H1 (cell line): Measurements from ENCODE around the gene STK39. TPM values are rescaled to one million over a fixed set of nuclear protein-coding genes. Genes with fewer than 3 reads are reported as not detected.

Experiments
- CTCF ChIA-PET: fragments of 300-600 bp; sonication (Branson Sonifier 250); formaldehyde crosslinking; loops from one replicate; lab custom pipeline; 2021; ENCODE audit not compliant: partially characterized antibody; lab: Charles Lee
- POLR2A ChIA-PET: fragments of 300-600 bp; sonication (Branson Sonifier 250); formaldehyde crosslinking; loops from one replicate; lab custom pipeline; 2021; ENCODE audit warnings: inconsistent platforms; ENCODE audit not compliant: partially characterized antibody; lab: Charles Lee
- DNase-seq, 2 experiments: peaks; one replicate each; pipeline versions ENCODE4 v3.0.0 to v3.0.0-alpha.2; 2010 to 2022; ENCODE audit warnings: low spot score in 2 of 2, low read depth in 1 of 2, mixed read lengths in 1 of 2
- FAIRE-seq: peaks from 2 replicates; lab custom pipeline; 2011; peaks lifted over from hg19 to GRCh38; lab: Jason Lieb, UNC
- H2AFZ ChIP-seq: 2 replicates; pipeline ENCODE4 v1.8.1; 2012; ENCODE audit warnings: low read length, inconsistent platforms
- H2AK5ac ChIP-seq: 2 replicates; pipeline ENCODE4 v1.6.1; 2013; ENCODE audit warnings: low read depth, low read length
- H2BK120ac ChIP-seq: replicated peaks from 2 replicates; pipeline ENCODE3; 2013; ENCODE audit warnings: low read depth, low read length, inconsistent platforms
- H2BK12ac ChIP-seq: 2 replicates; pipeline ENCODE4 v1.6.1; 2013; ENCODE audit warnings: low read depth, low read length
- H2BK15ac ChIP-seq: 2 replicates; pipeline ENCODE4 v1.6.1; 2013; ENCODE audit warnings: low read length
- H2BK20ac ChIP-seq: 2 replicates; pipeline ENCODE4 v1.6.1; 2013; ENCODE audit warnings: low read length
- H2BK5ac ChIP-seq: 2 replicates; pipeline ENCODE4 v1.6.1; 2013; ENCODE audit warnings: low read depth, low read length
- H3K14ac ChIP-seq: 2 replicates; pipeline ENCODE4 v1.6.1; 2013; ENCODE audit warnings: inconsistent platforms; ENCODE audit not compliant: insufficient read length
- H3K18ac ChIP-seq: 2 replicates; pipeline ENCODE4 v1.6.1; 2013; ENCODE audit warnings: low read length; ENCODE audit errors: extremely low read depth
- H3K23ac ChIP-seq: 2 replicates; pipeline ENCODE4 v1.6.1; 2013; ENCODE audit warnings: inconsistent platforms; ENCODE audit not compliant: insufficient read length
- H3K23me2 ChIP-seq: 2 replicates; pipeline ENCODE4 v1.6.1; 2013; ENCODE audit warnings: low read depth, low read length
- H3K27ac ChIP-seq: 2 replicates; pipeline ENCODE4 v1.6.1; 2011; ENCODE audit warnings: low read depth, low read length, inconsistent platforms
- H3K27me3 ChIP-seq, 4 experiments: replicated peaks in 1 of 4; 1 replicate in 1 of 4; 2 replicates in 3 of 4; pipeline versions ENCODE4 v1.6.1 to v1.8.1; 2011 to 2013; ENCODE audit warnings: low read length in 3 of 4, mild to moderate bottlenecking in 3 of 4, inconsistent platforms in 2 of 4, mixed read lengths in 2 of 4, moderate library complexity in 1 of 4; ENCODE audit not compliant: control insufficient read depth in 3 of 4, insufficient read depth in 3 of 4; ENCODE audit errors: extremely low read depth in 1 of 4
- H3K36me3 ChIP-seq, 4 experiments: 2 replicates each; pipeline versions ENCODE4 v1.6.1 to v1.8.1; 2011 to 2013; ENCODE audit warnings: mild to moderate bottlenecking in 4 of 4, low read length in 3 of 4, moderate library complexity in 2 of 4, control low read depth in 1 of 4, inconsistent platforms in 1 of 4; ENCODE audit not compliant: insufficient read depth in 4 of 4, control insufficient read depth in 2 of 4
- H3K4ac ChIP-seq: replicated peaks from 2 replicates; pipeline ENCODE3; 2013; ENCODE audit warnings: low read length, low read depth, mixed read lengths, inconsistent platforms; ENCODE audit not compliant: insufficient read length
- H3K4me1 ChIP-seq, 4 experiments: replicated peaks in 1 of 4; 1 replicate in 1 of 4; 2 replicates in 3 of 4; pipeline versions ENCODE4 v1.6.1 to v1.8.1; 2011 to 2013; ENCODE audit warnings: low read length in 3 of 4, inconsistent platforms in 2 of 4, mixed read lengths in 1 of 4; ENCODE audit not compliant: insufficient read depth in 4 of 4, control insufficient read depth in 3 of 4
- H3K4me2 ChIP-seq, 2 experiments: 2 replicates each; pipeline versions ENCODE4 v1.6.1 to v1.8.1; 2011 to 2013; ENCODE audit warnings: low read depth in 2 of 2, low read length in 2 of 2, control low read depth in 1 of 2, inconsistent platforms in 1 of 2, mild to moderate bottlenecking in 1 of 2; ENCODE audit not compliant: insufficient read depth in 1 of 2
- H3K4me3 ChIP-seq, 4 experiments: fragments of 200-600, 300-600 bp in 1 of 4; sonication (generic), shearing (Covaris generic), sonication (Bioruptor Twin) in 1 of 4; 2 replicates each; pipeline versions ENCODE4 v1.5.1 to v1.8.1; 2011 to 2016; ENCODE audit warnings: low read length in 4 of 4, low read depth in 3 of 4, control low read depth in 2 of 4, inconsistent platforms in 2 of 4, mild to moderate bottlenecking in 2 of 4, mixed read lengths in 1 of 4, moderate library complexity in 1 of 4; ENCODE audit not compliant: insufficient read depth in 2 of 4; ENCODE audit errors: extremely low read depth in 1 of 4
- H3K56ac ChIP-seq: replicated peaks from 2 replicates; pipeline ENCODE3; 2013; ENCODE audit warnings: low read depth, mild to moderate bottlenecking, mixed read lengths, low read length, inconsistent platforms; ENCODE audit not compliant: insufficient read length
- H3K79me1 ChIP-seq: 2 replicates; pipeline ENCODE4 v1.6.1; 2013; ENCODE audit warnings: low read depth, low read length, control low read depth
- H3K79me2 ChIP-seq, 2 experiments: 2 replicates each; pipeline versions ENCODE4 v1.6.1 to v1.8.1; 2012 to 2013; ENCODE audit warnings: low read length in 2 of 2, mild to moderate bottlenecking in 2 of 2, inconsistent platforms in 1 of 2; ENCODE audit not compliant: insufficient read depth in 2 of 2, control insufficient read depth in 1 of 2
- H3K9ac ChIP-seq, 4 experiments: replicated peaks in 1 of 4; 1 replicate in 1 of 4; 2 replicates in 3 of 4; pipeline versions ENCODE4 v1.6.1 to v1.8.1; 2011 to 2013; ENCODE audit warnings: low read depth in 3 of 4, low read length in 3 of 4, control low read depth in 2 of 4, mild to moderate bottlenecking in 2 of 4, moderate library complexity in 2 of 4, inconsistent platforms in 1 of 4; ENCODE audit errors: extremely low read depth in 1 of 4
- H3K9me3 ChIP-seq, 2 experiments: 2 replicates each; pipeline versions ENCODE4 v1.6.1 to v1.8.1; 2012 to 2013; ENCODE audit warnings: mild to moderate bottlenecking in 2 of 2, moderate library complexity in 2 of 2, control low read depth in 1 of 2, inconsistent platforms in 1 of 2, low read depth in 1 of 2, low read length in 1 of 2, mixed read lengths in 1 of 2; ENCODE audit not compliant: insufficient read depth in 2 of 2
- H4K20me1 ChIP-seq, 2 experiments: replicated peaks in 1 of 2; 2 replicates each; pipeline versions ENCODE3 to v1.8.1; 2011 to 2013; ENCODE audit warnings: inconsistent platforms in 2 of 2, low read length in 2 of 2, mild to moderate bottlenecking in 1 of 2; ENCODE audit not compliant: insufficient read depth in 2 of 2, control insufficient read depth in 1 of 2
- H4K5ac ChIP-seq: 2 replicates; pipeline ENCODE4 v1.6.1; 2013; ENCODE audit warnings: low read length, low read depth, mixed read lengths, inconsistent platforms; ENCODE audit not compliant: insufficient read length
- H4K8ac ChIP-seq: 2 replicates; pipeline ENCODE4 v1.8.0; 2013; ENCODE audit warnings: mild to moderate bottlenecking, moderate library complexity, low read length, inconsistent platforms; ENCODE audit not compliant: insufficient read depth; ENCODE audit errors: extremely low read depth
- H4K91ac ChIP-seq: replicated peaks from 2 replicates; pipeline ENCODE3; 2013; ENCODE audit warnings: low read length, mixed read lengths, inconsistent platforms; ENCODE audit not compliant: insufficient read length
- JUN ChIP-seq: IDR thresholded peaks from 2 replicates; pipeline ENCODE4 v1.6.1; 2011; ENCODE audit warnings: low read depth, mild to moderate bottlenecking, improper control_type of control experiment, low read length
- WGBS, 2 experiments: shearing (Covaris generic) in 1 of 2; methylation state at CpG; one replicate each; pipeline versions ENCODE4 v1.1.6 to v1.1.7; 2013 to 2015; ENCODE audit warnings: low lambda C conversion rate in 2 of 2, mixed read lengths in 2 of 2, inconsistent platforms in 1 of 2, low coverage in 1 of 2, missing lambda C conversion rate in 1 of 2; ENCODE audit not compliant: insufficient replicate concordance in 2 of 2, insufficient coverage in 1 of 2, insufficient read length in 1 of 2; ENCODE audit errors: extremely low coverage in 1 of 2, missing lambda C conversion rate in 1 of 2; 5-methylcytosine and 5-hydroxymethylcytosine counted together
- polyA plus RNA-seq, 7 experiments: library from polyadenylated mRNA; depleted of rRNA in 3 of 7; stranded (reverse) in 5 of 7; unstranded in 2 of 7; fragments of >200 nt in 5 of 7; fragments of 200-250 nt in 2 of 7; gene quantifications; 1 replicate in 5 of 7; 2 replicates in 1 of 7; 4 replicates in 1 of 7; pipeline versions ENCODE4 v1.2.1 to v1.2.3, GENCODE V29; 2011 to 2013; ENCODE audit warnings: missing spikeins in 2 of 7, mixed read lengths in 2 of 7
- total RNA-seq: library from RNA; stranded (reverse); fragmentation: NEBNext Ultra II Directional; extraction: Animal tissue kit (Norgen Biotek cat#: 25700); gene quantifications from 2 replicates; pipeline ENCODE4 v1.2.1, GENCODE V29; 2021

The STK39 gene
- total and polyA plus RNA-seq, 2 of the 8 experiments (the other 6 are each of a cell fraction or from before 2014, with no cell fraction given) = 13.7 to 23.8 TPM

DNA sequence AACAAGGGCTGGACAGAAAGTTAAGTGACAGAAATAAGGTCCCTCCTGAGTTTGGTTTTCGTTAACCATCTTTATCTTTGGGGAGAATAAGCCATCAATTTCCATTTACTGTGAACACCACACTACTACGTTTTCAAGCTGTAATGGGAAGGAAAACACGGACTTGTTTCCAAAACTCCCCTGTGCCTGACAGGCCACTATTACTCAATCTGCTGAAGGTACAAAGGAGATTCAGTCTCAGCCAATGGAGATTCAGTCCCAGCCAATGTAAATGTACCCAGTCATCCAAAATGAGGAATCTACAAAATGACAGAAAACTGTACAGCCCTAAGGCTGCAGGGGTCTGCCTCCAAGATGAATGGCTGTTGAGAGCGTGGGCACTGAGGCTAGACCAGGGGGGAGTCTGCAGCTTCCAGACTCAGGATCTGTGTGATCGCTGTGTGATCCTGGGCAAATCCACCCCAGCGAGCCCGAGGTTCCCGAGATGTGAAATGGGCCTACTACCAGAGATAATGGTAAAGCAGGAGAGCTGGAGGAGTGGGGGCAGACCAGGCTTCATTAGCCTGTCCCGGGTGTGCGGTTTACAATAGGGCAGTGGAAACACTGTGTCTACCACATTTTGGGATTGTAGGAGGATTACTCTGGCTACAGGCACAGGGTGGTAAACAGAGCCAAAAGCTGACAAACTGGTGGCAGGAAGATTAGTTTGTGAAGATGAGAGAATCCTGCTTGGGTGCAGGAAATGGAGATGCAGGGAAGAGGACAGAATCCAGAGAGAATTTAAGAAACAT, 284.8 kb downstream of the STK39 start:
- Histone ChIP-seq H3K36me3 (no peaks in the 10 kb centered on the region), H2AFZ (no peak overlapping the region), H3K4me3 (no peak overlapping the region), H3K23me2 (no peaks in the 10 kb centered on the region), H3K18ac (no peak overlapping the region), H4K5ac (no peak overlapping the region), H2BK15ac (no peak overlapping the region), H3K27ac (no peak overlapping the region), H3K4me1 (no peaks in the 10 kb centered on the region; a peak in 2 of 7 replicates), H4K8ac (peak overlapping the region; percentile 71; the same call in 1 of the 2 replicates), H4K20me1 (peaks cover 0 to 2% of the 10 kb centered on the region in 2 experiments), H2BK20ac (no peak overlapping the region), H2BK12ac (no peak overlapping the region), H3K14ac (no peak overlapping the region), H2AK5ac (no peak overlapping the region), H3K56ac (no peak overlapping the region), H4K91ac (no peak overlapping the region), H3K23ac (no peak overlapping the region), H3K4me2 (no peak overlapping the region), H3K79me1 (no peaks in the 10 kb centered on the region), H3K4ac (no peak overlapping the region), H3K27me3 (no peaks in the 10 kb centered on the region), H3K79me2 (no peaks in the 10 kb centered on the region), H2BK5ac (no peak overlapping the region), H3K9ac (no peak overlapping the region; a peak in 1 of 7 replicates), H3K9me3 (no peaks in the 10 kb centered on the region), H2BK120ac (no peak overlapping the region)
- ChIA-PET CTCF (interaction anchor here (0.6 to 2.1 kb wide), 5 partner anchors 16 to 156 kb away, joined by 3 to 22 read pairs (median 3); no protein-coding TSS in a partner anchor), POLR2A (no interaction called here)
- FAIRE-seq (peak; percentile 36), DNase-seq (no peak)
- WGBS, 2 experiments = 79% methylated on average over 10 of the region's 10 CpGs; no CpG with 5 or more reads in 1 of the 2 experiments
- no peak for TF ChIP-seq JUN
